H1 (cell line): ENCODE results near the gene CAP2. TPM values are rescaled to one million over a fixed set of nuclear protein-coding genes. Genes with fewer than 3 reads are reported as not detected.
A peak's percentile ranks its signal among the peaks of the same experiment; 100 is the strongest.

ENCODE experiments used
- CTCF ChIA-PET: fragments of 300-600 bp; sonication (Branson Sonifier 250); formaldehyde crosslinking; loops from one replicate; lab custom pipeline; 2021; ENCODE audit not compliant: partially characterized antibody; lab: Charles Lee
- POLR2A ChIA-PET: fragments of 300-600 bp; sonication (Branson Sonifier 250); formaldehyde crosslinking; loops from one replicate; lab custom pipeline; 2021; ENCODE audit warnings: inconsistent platforms; ENCODE audit not compliant: partially characterized antibody; lab: Charles Lee
- DNase-seq, 2 experiments: peaks; one replicate each; pipeline versions ENCODE4 v3.0.0 to v3.0.0-alpha.2; 2010 to 2022; ENCODE audit warnings: low spot score in 2 of 2, low read depth in 1 of 2, mixed read lengths in 1 of 2
- FAIRE-seq: peaks from 2 replicates; lab custom pipeline; 2011; peaks lifted over from hg19 to GRCh38; lab: Jason Lieb, UNC
- H2AFZ ChIP-seq: 2 replicates; pipeline ENCODE4 v1.8.1; 2012; ENCODE audit warnings: low read length, inconsistent platforms
- H2AK5ac ChIP-seq: 2 replicates; pipeline ENCODE4 v1.6.1; 2013; ENCODE audit warnings: low read depth, low read length
- H2BK120ac ChIP-seq: replicated peaks from 2 replicates; pipeline ENCODE3; 2013; ENCODE audit warnings: low read depth, low read length, inconsistent platforms
- H2BK12ac ChIP-seq: 2 replicates; pipeline ENCODE4 v1.6.1; 2013; ENCODE audit warnings: low read depth, low read length
- H2BK15ac ChIP-seq: 2 replicates; pipeline ENCODE4 v1.6.1; 2013; ENCODE audit warnings: low read length
- H2BK20ac ChIP-seq: 2 replicates; pipeline ENCODE4 v1.6.1; 2013; ENCODE audit warnings: low read length
- H2BK5ac ChIP-seq: 2 replicates; pipeline ENCODE4 v1.6.1; 2013; ENCODE audit warnings: low read depth, low read length
- H3K14ac ChIP-seq: 2 replicates; pipeline ENCODE4 v1.6.1; 2013; ENCODE audit warnings: inconsistent platforms; ENCODE audit not compliant: insufficient read length
- H3K18ac ChIP-seq: 2 replicates; pipeline ENCODE4 v1.6.1; 2013; ENCODE audit warnings: low read length; ENCODE audit errors: extremely low read depth
- H3K23ac ChIP-seq: 2 replicates; pipeline ENCODE4 v1.6.1; 2013; ENCODE audit warnings: inconsistent platforms; ENCODE audit not compliant: insufficient read length
- H3K23me2 ChIP-seq: 2 replicates; pipeline ENCODE4 v1.6.1; 2013; ENCODE audit warnings: low read depth, low read length
- H3K27ac ChIP-seq: 2 replicates; pipeline ENCODE4 v1.6.1; 2011; ENCODE audit warnings: low read depth, low read length, inconsistent platforms
- H3K27me3 ChIP-seq, 4 experiments: replicated peaks in 1 of 4; 1 replicate in 1 of 4; 2 replicates in 3 of 4; pipeline versions ENCODE4 v1.6.1 to v1.8.1; 2011 to 2013; ENCODE audit warnings: low read length in 3 of 4, mild to moderate bottlenecking in 3 of 4, inconsistent platforms in 2 of 4, mixed read lengths in 2 of 4, moderate library complexity in 1 of 4; ENCODE audit not compliant: control insufficient read depth in 3 of 4, insufficient read depth in 3 of 4; ENCODE audit errors: extremely low read depth in 1 of 4
- H3K36me3 ChIP-seq, 4 experiments: 2 replicates each; pipeline versions ENCODE4 v1.6.1 to v1.8.1; 2011 to 2013; ENCODE audit warnings: mild to moderate bottlenecking in 4 of 4, low read length in 3 of 4, moderate library complexity in 2 of 4, control low read depth in 1 of 4, inconsistent platforms in 1 of 4; ENCODE audit not compliant: insufficient read depth in 4 of 4, control insufficient read depth in 2 of 4
- H3K4ac ChIP-seq: replicated peaks from 2 replicates; pipeline ENCODE3; 2013; ENCODE audit warnings: low read length, low read depth, mixed read lengths, inconsistent platforms; ENCODE audit not compliant: insufficient read length
- H3K4me1 ChIP-seq, 4 experiments: replicated peaks in 1 of 4; 1 replicate in 1 of 4; 2 replicates in 3 of 4; pipeline versions ENCODE4 v1.6.1 to v1.8.1; 2011 to 2013; ENCODE audit warnings: low read length in 3 of 4, inconsistent platforms in 2 of 4, mixed read lengths in 1 of 4; ENCODE audit not compliant: insufficient read depth in 4 of 4, control insufficient read depth in 3 of 4
- H3K4me2 ChIP-seq, 2 experiments: 2 replicates each; pipeline versions ENCODE4 v1.6.1 to v1.8.1; 2011 to 2013; ENCODE audit warnings: low read depth in 2 of 2, low read length in 2 of 2, control low read depth in 1 of 2, inconsistent platforms in 1 of 2, mild to moderate bottlenecking in 1 of 2; ENCODE audit not compliant: insufficient read depth in 1 of 2
- H3K4me3 ChIP-seq, 4 experiments: fragments of 200-600, 300-600 bp in 1 of 4; sonication (generic), shearing (Covaris generic), sonication (Bioruptor Twin) in 1 of 4; 2 replicates each; pipeline versions ENCODE4 v1.5.1 to v1.8.1; 2011 to 2016; ENCODE audit warnings: low read length in 4 of 4, low read depth in 3 of 4, control low read depth in 2 of 4, inconsistent platforms in 2 of 4, mild to moderate bottlenecking in 2 of 4, mixed read lengths in 1 of 4, moderate library complexity in 1 of 4; ENCODE audit not compliant: insufficient read depth in 2 of 4; ENCODE audit errors: extremely low read depth in 1 of 4
- H3K56ac ChIP-seq: replicated peaks from 2 replicates; pipeline ENCODE3; 2013; ENCODE audit warnings: low read depth, mild to moderate bottlenecking, mixed read lengths, low read length, inconsistent platforms; ENCODE audit not compliant: insufficient read length
- H3K79me1 ChIP-seq: 2 replicates; pipeline ENCODE4 v1.6.1; 2013; ENCODE audit warnings: low read depth, low read length, control low read depth
- H3K79me2 ChIP-seq, 2 experiments: 2 replicates each; pipeline versions ENCODE4 v1.6.1 to v1.8.1; 2012 to 2013; ENCODE audit warnings: low read length in 2 of 2, mild to moderate bottlenecking in 2 of 2, inconsistent platforms in 1 of 2; ENCODE audit not compliant: insufficient read depth in 2 of 2, control insufficient read depth in 1 of 2
- H3K9ac ChIP-seq, 4 experiments: replicated peaks in 1 of 4; 1 replicate in 1 of 4; 2 replicates in 3 of 4; pipeline versions ENCODE4 v1.6.1 to v1.8.1; 2011 to 2013; ENCODE audit warnings: low read depth in 3 of 4, low read length in 3 of 4, control low read depth in 2 of 4, mild to moderate bottlenecking in 2 of 4, moderate library complexity in 2 of 4, inconsistent platforms in 1 of 4; ENCODE audit errors: extremely low read depth in 1 of 4
- H3K9me3 ChIP-seq, 2 experiments: 2 replicates each; pipeline versions ENCODE4 v1.6.1 to v1.8.1; 2012 to 2013; ENCODE audit warnings: mild to moderate bottlenecking in 2 of 2, moderate library complexity in 2 of 2, control low read depth in 1 of 2, inconsistent platforms in 1 of 2, low read depth in 1 of 2, low read length in 1 of 2, mixed read lengths in 1 of 2; ENCODE audit not compliant: insufficient read depth in 2 of 2
- H4K20me1 ChIP-seq, 2 experiments: replicated peaks in 1 of 2; 2 replicates each; pipeline versions ENCODE3 to v1.8.1; 2011 to 2013; ENCODE audit warnings: inconsistent platforms in 2 of 2, low read length in 2 of 2, mild to moderate bottlenecking in 1 of 2; ENCODE audit not compliant: insufficient read depth in 2 of 2, control insufficient read depth in 1 of 2
- H4K5ac ChIP-seq: 2 replicates; pipeline ENCODE4 v1.6.1; 2013; ENCODE audit warnings: low read length, low read depth, mixed read lengths, inconsistent platforms; ENCODE audit not compliant: insufficient read length
- H4K8ac ChIP-seq: 2 replicates; pipeline ENCODE4 v1.8.0; 2013; ENCODE audit warnings: mild to moderate bottlenecking, moderate library complexity, low read length, inconsistent platforms; ENCODE audit not compliant: insufficient read depth; ENCODE audit errors: extremely low read depth
- H4K91ac ChIP-seq: replicated peaks from 2 replicates; pipeline ENCODE3; 2013; ENCODE audit warnings: low read length, mixed read lengths, inconsistent platforms; ENCODE audit not compliant: insufficient read length
- ASH2L ChIP-seq: fragments of 200-600, 300-600 bp; sonication (generic); IDR thresholded peaks from one replicate; pipeline ENCODE4 v1.7.1; 2017; ENCODE audit warnings: low read length
- ATF3 ChIP-seq: IDR thresholded peaks from 2 replicates; pipeline ENCODE4 v1.6.1; 2011; ENCODE audit warnings: low read depth, mild to moderate bottlenecking, low read length; ENCODE audit not compliant: insufficient read depth
- SP1 ChIP-seq: IDR thresholded peaks from 2 replicates; pipeline ENCODE4 v1.6.1; 2011; ENCODE audit warnings: low read depth, low read length
- TEAD4 ChIP-seq: IDR thresholded peaks from 2 replicates; pipeline ENCODE4 v1.6.1; 2012; ENCODE audit warnings: low read depth, low read length, inconsistent platforms, mixed read lengths
- WGBS, 2 experiments: shearing (Covaris generic) in 1 of 2; methylation state at CpG; one replicate each; pipeline versions ENCODE4 v1.1.6 to v1.1.7; 2013 to 2015; ENCODE audit warnings: low lambda C conversion rate in 2 of 2, mixed read lengths in 2 of 2, inconsistent platforms in 1 of 2, low coverage in 1 of 2, missing lambda C conversion rate in 1 of 2; ENCODE audit not compliant: insufficient replicate concordance in 2 of 2, insufficient coverage in 1 of 2, insufficient read length in 1 of 2; ENCODE audit errors: extremely low coverage in 1 of 2, missing lambda C conversion rate in 1 of 2; 5-methylcytosine and 5-hydroxymethylcytosine counted together
- polyA plus RNA-seq, 7 experiments: library from polyadenylated mRNA; depleted of rRNA in 3 of 7; stranded (reverse) in 5 of 7; unstranded in 2 of 7; fragments of >200 nt in 5 of 7; fragments of 200-250 nt in 2 of 7; gene quantifications; 1 replicate in 5 of 7; 2 replicates in 1 of 7; 4 replicates in 1 of 7; pipeline versions ENCODE4 v1.2.1 to v1.2.3, GENCODE V29; 2011 to 2013; ENCODE audit warnings: missing spikeins in 2 of 7, mixed read lengths in 2 of 7
- total RNA-seq: library from RNA; stranded (reverse); fragmentation: NEBNext Ultra II Directional; extraction: Animal tissue kit (Norgen Biotek cat#: 25700); gene quantifications from 2 replicates; pipeline ENCODE4 v1.2.1, GENCODE V29; 2021

CAP2 gene
- total and polyA plus RNA-seq, 2 of the 8 experiments (the other 6 are each of a cell fraction or from before 2014, with no cell fraction given), result 7.2 to 10.0 TPM

GRCh38 chr6:17494177-17494576 is 100.8 kb downstream of the CAP2 start:
- Histone ChIP-seq H2BK5ac (no peak overlapping the region), H3K27me3 (no peaks in the 10 kb centered on the region), H2AK5ac (no peak overlapping the region), H3K23me2 (no peaks in the 10 kb centered on the region), H4K20me1 (no peaks in the 10 kb centered on the region), H3K9ac (no peak overlapping the region), H3K9me3 (no peaks in the 10 kb centered on the region), H4K5ac (no peak overlapping the region), H4K91ac (no peak overlapping the region), H3K14ac (no peak overlapping the region), H2AFZ (no peak overlapping the region; the same call in 1 of the 2 replicates), H3K4ac (no peak overlapping the region), H3K23ac (no peak overlapping the region), H3K4me2 (no peak overlapping the region), H3K56ac (no peak overlapping the region), H3K27ac (no peak overlapping the region), H3K4me3 (no peak overlapping the region), H2BK120ac (no peak overlapping the region), H3K36me3 (no peaks in the 10 kb centered on the region), H2BK20ac (no peak overlapping the region), H3K79me2 (no peaks in the 10 kb centered on the region), H2BK12ac (no peak overlapping the region), H4K8ac (no peak overlapping the region), H3K79me1 (no peaks in the 10 kb centered on the region), H3K18ac (no peak overlapping the region), H3K4me1 (no peaks in the 10 kb centered on the region), H2BK15ac (no peak overlapping the region)
- CTCF ChIA-PET, result interaction anchor here (5.7 kb wide), 1 partner anchor 11 kb away, joined by 48 read pairs; no protein-coding TSS in a partner anchor
- 94% methylated on average over 4 of the region's 4 CpGs; no CpG with 5 or more reads in 1 of the 2 experiments for WGBS, 2 experiments
- DNase-seq (peak in 1 of 2 experiments; percentile 19), FAIRE-seq (no peak)
- POLR2A ChIA-PET, result interaction anchor here (0.6 kb wide), 1 partner anchor 94 kb away, joined by 3 read pairs; no protein-coding TSS in a partner anchor
- TF ChIP-seq ASH2L, result no peak
- TF ChIP-seq ATF3, result no peak
- TF ChIP-seq SP1, result no peak
- no peak for TF ChIP-seq TEAD4
